Panc1 (cell line): ENCODE measurements around the gene UCP1.

Experiments
- POLR2AphosphoS5 ChIP-seq: IDR thresholded peaks from 2 replicates; pipeline ENCODE4 v1.6.1; 2012; ENCODE audit warnings: mild to moderate bottlenecking, low read depth, low read length, moderate library complexity
- SIN3A ChIP-seq: IDR thresholded peaks from 2 replicates; pipeline ENCODE4 v1.6.1; 2012; ENCODE audit warnings: low read depth, mild to moderate bottlenecking, low read length, moderate library complexity, borderline replicate concordance; ENCODE audit not compliant: insufficient read depth
- TF ChIP-seq, protein P1 (sequence below): fragments of 450-650 bp; IDR thresholded peaks from 2 replicates; pipeline ENCODE4 v1.5.1; 2017; ENCODE audit warnings: mild to moderate bottlenecking

DNA sequence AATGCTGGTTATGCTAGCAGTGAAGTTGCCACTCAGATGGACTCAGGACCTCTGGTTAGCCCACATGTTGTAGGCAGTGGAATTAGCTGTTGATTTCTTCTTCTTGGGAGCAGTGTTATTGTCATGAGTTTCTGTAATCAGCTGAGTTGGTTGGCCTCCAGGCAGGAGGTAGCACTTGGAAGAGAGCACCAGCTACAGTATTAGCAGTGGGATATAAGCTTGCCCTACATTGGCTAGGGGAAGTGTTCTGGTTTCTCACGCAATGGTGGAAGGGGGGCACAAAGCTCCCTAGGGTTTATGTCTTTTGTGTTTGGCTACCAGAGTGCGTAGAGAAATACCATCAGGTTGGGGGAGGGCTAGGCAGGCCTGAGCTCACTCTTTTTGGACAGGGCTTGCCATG, 34.0 kb upstream of the UCP1 start:
- TF ChIP-seq, protein P1, sequence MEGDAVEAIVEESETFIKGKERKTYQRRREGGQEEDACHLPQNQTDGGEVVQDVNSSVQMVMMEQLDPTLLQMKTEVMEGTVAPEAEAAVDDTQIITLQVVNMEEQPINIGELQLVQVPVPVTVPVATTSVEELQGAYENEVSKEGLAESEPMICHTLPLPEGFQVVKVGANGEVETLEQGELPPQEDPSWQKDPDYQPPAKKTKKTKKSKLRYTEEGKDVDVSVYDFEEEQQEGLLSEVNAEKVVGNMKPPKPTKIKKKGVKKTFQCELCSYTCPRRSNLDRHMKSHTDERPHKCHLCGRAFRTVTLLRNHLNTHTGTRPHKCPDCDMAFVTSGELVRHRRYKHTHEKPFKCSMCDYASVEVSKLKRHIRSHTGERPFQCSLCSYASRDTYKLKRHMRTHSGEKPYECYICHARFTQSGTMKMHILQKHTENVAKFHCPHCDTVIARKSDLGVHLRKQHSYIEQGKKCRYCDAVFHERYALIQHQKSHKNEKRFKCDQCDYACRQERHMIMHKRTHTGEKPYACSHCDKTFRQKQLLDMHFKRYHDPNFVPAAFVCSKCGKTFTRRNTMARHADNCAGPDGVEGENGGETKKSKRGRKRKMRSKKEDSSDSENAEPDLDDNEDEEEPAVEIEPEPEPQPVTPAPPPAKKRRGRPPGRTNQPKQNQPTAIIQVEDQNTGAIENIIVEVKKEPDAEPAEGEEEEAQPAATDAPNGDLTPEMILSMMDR = no peak
- TF ChIP-seq POLR2AphosphoS5 = no peak
- no peak for TF ChIP-seq SIN3A
